RWPE2 (cell line): ENCODE measurements around the gene GPR63.

Source experiments
- ATAC-seq: fragments of 200-7000 bp; cut with Tn5 transposase; 3 replicates; pipeline ENCODE4 v1.9.1; 2021; ENCODE audit warnings: low read depth
- DNase-seq: peaks from one replicate; pipeline ENCODE4 v3.0.0-alpha.2; 2020; ENCODE audit warnings: low spot score
- H3K27ac ChIP-seq: fragments of 450-650 bp; 2 replicates; pipeline ENCODE4 v1.5.1; 2017; ENCODE audit warnings: mild to moderate bottlenecking; ENCODE audit not compliant: poor library complexity, severe bottlenecking
- H3K27me3 ChIP-seq: fragments of 250-450 bp; sonication (Bioruptor Pico); 2 replicates; pipeline ENCODE4 v1.5.1; 2021; ENCODE audit warnings: mild to moderate bottlenecking, moderate library complexity; ENCODE audit not compliant: insufficient read depth, poor library complexity, severe bottlenecking
- H3K36me3 ChIP-seq: fragments of 250-450 bp; sonication (Bioruptor Pico); 2 replicates; pipeline ENCODE4 v1.5.1; 2020; ENCODE audit warnings: low read depth, mild to moderate bottlenecking, moderate library complexity
- H3K4me1 ChIP-seq: fragments of 250-450 bp; sonication (Bioruptor Pico); 2 replicates; pipeline ENCODE4 v1.5.1; 2021; ENCODE audit warnings: mild to moderate bottlenecking, moderate library complexity; ENCODE audit not compliant: insufficient read depth, poor library complexity, severe bottlenecking
- H3K4me3 ChIP-seq: fragments of 250-450 bp; sonication (Bioruptor Pico); 2 replicates; pipeline ENCODE4 v1.5.1; 2021; ENCODE audit warnings: mild to moderate bottlenecking, moderate library complexity; ENCODE audit not compliant: severe bottlenecking
- H3K9me3 ChIP-seq: fragments of 250-450 bp; sonication (Bioruptor Pico); 2 replicates; pipeline ENCODE4 v1.5.1; 2021; ENCODE audit warnings: mild to moderate bottlenecking, moderate library complexity; ENCODE audit not compliant: severe bottlenecking
- CTCF ChIP-seq: fragments of 450-650 bp; IDR thresholded peaks from one replicate; pipeline ENCODE4 v1.5.1; 2017; ENCODE audit warnings: mild to moderate bottlenecking, moderate library complexity; ENCODE audit not compliant: poor library complexity, severe bottlenecking

The GPR63 gene

DNA sequence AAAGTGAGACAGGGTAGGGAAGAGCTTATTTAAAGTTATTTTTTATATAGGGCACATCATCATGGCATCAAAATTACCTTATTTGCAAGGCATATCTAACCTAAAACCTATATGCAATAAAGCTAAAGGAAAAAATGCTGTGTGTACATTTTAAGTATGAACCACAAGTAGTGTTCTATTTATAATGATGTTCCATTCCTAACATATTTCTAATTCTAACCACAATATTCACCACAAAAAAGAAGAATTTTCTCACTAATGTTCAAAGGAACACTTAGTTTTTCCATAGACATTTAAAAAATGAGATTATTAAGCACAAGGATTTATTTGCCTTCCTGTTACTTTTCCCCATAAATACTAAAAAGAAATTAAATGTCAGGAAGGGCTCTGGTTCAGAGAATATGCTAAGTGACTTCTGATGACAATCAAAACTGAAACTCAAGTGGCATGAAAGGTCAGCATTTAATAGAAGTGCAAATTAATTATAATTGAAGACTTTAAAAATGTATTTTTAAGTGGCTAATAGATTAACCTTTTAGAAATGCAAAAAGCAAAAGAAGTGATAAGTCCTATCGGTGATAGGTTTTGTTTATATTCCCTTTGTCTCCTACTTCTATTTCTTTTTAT is 25.1 kb downstream of the GPR63 start:
- H3K9me3 ChIP-seq = no peaks in the 10 kb centered on the region
- H3K27ac ChIP-seq = no peak overlapping the region
- no peak for TF ChIP-seq CTCF
- H3K27me3 ChIP-seq = no peaks in the 10 kb centered on the region
- no peak for ATAC-seq
- H3K4me3 ChIP-seq = no peak overlapping the region
- H3K36me3 ChIP-seq = no peaks in the 10 kb centered on the region
- H3K4me1 ChIP-seq = no peaks in the 10 kb centered on the region
- DNase-seq = no peak

- no peak overlapping the region for H3K4me3 ChIP-seq
- TF ChIP-seq CTCF = no peak
- H3K27me3 ChIP-seq = no peaks in the 10 kb centered on the region
- H3K9me3 ChIP-seq = no peaks in the 10 kb centered on the region
- ATAC-seq (no peak), DNase-seq (no peak)
- H3K36me3 ChIP-seq = no peaks in the 10 kb centered on the region
- no peaks in the 10 kb centered on the region for H3K4me1 ChIP-seq
- H3K27ac ChIP-seq = no peak overlapping the region
Measured at GRCh38 chr6:96811670-96812069, 25.6 kb downstream of the GPR63 start.

DNA sequence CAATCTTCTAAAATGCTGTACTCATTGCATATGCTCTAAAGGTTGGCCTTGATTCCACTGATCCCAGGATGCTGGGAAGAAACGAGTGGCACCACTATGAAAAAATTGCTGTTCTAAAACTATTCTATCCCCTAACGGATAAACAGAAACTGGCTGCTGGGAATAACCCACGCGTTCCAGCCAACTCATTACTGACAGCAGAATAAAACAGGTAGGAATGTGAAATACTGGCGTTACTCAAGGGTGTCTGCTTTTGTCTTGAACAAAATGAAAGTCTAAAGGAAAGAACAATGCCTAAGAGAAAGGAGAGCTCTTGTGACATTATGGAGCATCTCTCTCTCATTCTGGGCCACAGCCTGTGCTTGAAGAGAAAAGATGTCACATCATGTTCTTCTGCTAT is 26.1 kb downstream of the GPR63 start:
- no peak overlapping the region for H3K27ac ChIP-seq
- H3K27me3 ChIP-seq = no peaks in the 10 kb centered on the region
- TF ChIP-seq CTCF = no peak
- no peaks in the 10 kb centered on the region for H3K4me1 ChIP-seq
- ATAC-seq (no peak), DNase-seq (no peak)
- H3K36me3 ChIP-seq = no peaks in the 10 kb centered on the region
- H3K4me3 ChIP-seq = no peak overlapping the region
- H3K9me3 ChIP-seq = no peaks in the 10 kb centered on the region

GRCh38 chr6:96809119-96809518 is 28.2 kb downstream of the GPR63 start:
- no peaks in the 10 kb centered on the region for H3K9me3 ChIP-seq
- ATAC-seq (no peak), DNase-seq (no peak)
- H3K27ac ChIP-seq = no peak overlapping the region
- no peaks in the 10 kb centered on the region for H3K27me3 ChIP-seq
- TF ChIP-seq CTCF = no peak
- H3K4me3 ChIP-seq = no peak overlapping the region
- H3K4me1 ChIP-seq = no peaks in the 10 kb centered on the region
- H3K36me3 ChIP-seq = no peaks in the 10 kb centered on the region

- Histone ChIP-seq H3K4me3 (no peak overlapping the region), H3K27me3 (peaks cover 5% of the 10 kb centered on the region), H3K36me3 (no peaks in the 10 kb centered on the region), H3K27ac (no peak overlapping the region), H3K9me3 (no peaks in the 10 kb centered on the region), H3K4me1 (no peaks in the 10 kb centered on the region)
- TF ChIP-seq CTCF = no peak
- DNase-seq = no peak
- ATAC-seq = no peak
Measured at GRCh38 chr6:96803106-96803481, 34.2 kb downstream of the GPR63 start.
